Measurements from ENCODE around the gene ANKS1B.

ANKS1B gene

GRCh38 chr12:99093166-99093565 lies 891.6 kb downstream of the ANKS1B start:
- no peak for DNase-seq

- no peak for DNase-seq
Observed at GRCh38 chr12:99092100-99092851, 892.5 kb downstream of the ANKS1B start.

GRCh38 chr12:99087278-99087677 lies 897.5 kb downstream of the ANKS1B start:
- no peak for DNase-seq

GRCh38 chr12:99079811-99080210 lies 904.9 kb downstream of the ANKS1B start:
- DNase-seq, result no peak

GRCh38 chr12:99068993-99069747 lies 915.6 kb downstream of the ANKS1B start:
- DNase-seq, result no peak

- no peak for DNase-seq
Observed at GRCh38 chr12:99067171-99067785, 917.5 kb downstream of the ANKS1B start.

- DNase-seq, result no peak
Observed at GRCh38 chr12:99066726-99067125, 918.0 kb downstream of the ANKS1B start.

- DNase-seq, result no peak
Observed at GRCh38 chr12:99063182-99063581, 921.6 kb downstream of the ANKS1B start.

- peak; percentile 70 for DNase-seq
Observed at GRCh38 chr12:99059824-99060511, 924.8 kb downstream of the ANKS1B start.

- no peak for DNase-seq
Observed at GRCh38 chr12:99057670-99058069, 927.1 kb downstream of the ANKS1B start.

GRCh38 chr12:99056186-99056585 lies 928.5 kb downstream of the ANKS1B start:
- no peak for DNase-seq

GRCh38 chr12:99055299-99055698 lies 929.4 kb downstream of the ANKS1B start:
- DNase-seq, result no peak

- no peak for DNase-seq
Observed at GRCh38 chr12:99054601-99055128, 930.1 kb downstream of the ANKS1B start.

- DNase-seq, result no peak
Observed at GRCh38 chr12:99053616-99054362, 930.9 kb downstream of the ANKS1B start.

- DNase-seq, result no peak
Observed at GRCh38 chr12:99049774-99050173, 935.0 kb downstream of the ANKS1B start.

- DNase-seq, result no peak
Observed at GRCh38 chr12:99045158-99045557, 939.6 kb downstream of the ANKS1B start.

GRCh38 chr12:99043319-99043914 lies 941.3 kb downstream of the ANKS1B start:
- DNase-seq, result peak; percentile 70

- DNase-seq, result no peak
Observed at GRCh38 chr12:99042226-99042625, 942.5 kb downstream of the ANKS1B start.

- DNase-seq, result no peak
Observed at GRCh38 chr12:99039367-99040120, 945.2 kb downstream of the ANKS1B start.

GRCh38 chr12:99036566-99036965 lies 948.2 kb downstream of the ANKS1B start:
- DNase-seq, result no peak

GRCh38 chr12:99035803-99036202 lies 948.9 kb downstream of the ANKS1B start:
- no peak for DNase-seq

Measured in right hindlimb (tissue), 1 donor.